Hepatocyte (in vitro differentiated cells): ENCODE measurements around the gene VAC14.

Experiments used
- EZH2 ChIP-seq: fragments of 200-600 bp; sonication (generic); IDR thresholded peaks from 2 replicates; pipeline ENCODE4 v1.6.1; 2016; ENCODE audit warnings: antibody characterized with exemption, mild to moderate bottlenecking, borderline replicate concordance
- EZH2phosphoT487 ChIP-seq: fragments of 200-600 bp; sonication (generic); IDR thresholded peaks from one replicate; pipeline ENCODE4 v1.6.1; 2018; ENCODE audit warnings: antibody characterized with exemption, mild to moderate bottlenecking, low read depth, moderate library complexity; ENCODE audit not compliant: unreplicated experiment, severe bottlenecking
- TF ChIP-seq, protein P1 (sequence below): fragments of 200-600 bp; sonication (generic); IDR thresholded peaks from 2 replicates; pipeline ENCODE4 v1.5.1; 2016; ENCODE audit warnings: antibody characterized with exemption, mild to moderate bottlenecking; ENCODE audit not compliant: poor library complexity

DNA sequence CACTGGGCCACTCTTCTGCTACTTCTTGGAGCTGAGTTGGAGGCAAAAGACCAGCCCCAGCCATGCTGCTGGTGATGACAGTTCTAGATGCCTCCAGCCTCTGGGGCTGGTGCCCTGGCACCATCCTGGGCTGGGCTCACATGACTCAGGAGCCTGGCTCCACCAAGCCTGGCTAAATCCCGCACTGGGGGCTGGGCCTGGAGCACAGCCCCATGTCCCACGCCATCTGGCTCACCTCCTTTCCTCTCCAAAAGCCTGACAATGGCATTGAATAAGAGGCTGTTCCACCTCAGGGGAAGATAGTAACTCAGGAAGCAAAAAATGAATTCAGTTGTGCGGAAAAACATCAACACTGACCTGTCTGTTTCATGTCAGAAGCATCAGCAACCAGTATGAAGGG is 70.0 kb downstream of the VAC14 start:
- TF ChIP-seq, protein P1, sequence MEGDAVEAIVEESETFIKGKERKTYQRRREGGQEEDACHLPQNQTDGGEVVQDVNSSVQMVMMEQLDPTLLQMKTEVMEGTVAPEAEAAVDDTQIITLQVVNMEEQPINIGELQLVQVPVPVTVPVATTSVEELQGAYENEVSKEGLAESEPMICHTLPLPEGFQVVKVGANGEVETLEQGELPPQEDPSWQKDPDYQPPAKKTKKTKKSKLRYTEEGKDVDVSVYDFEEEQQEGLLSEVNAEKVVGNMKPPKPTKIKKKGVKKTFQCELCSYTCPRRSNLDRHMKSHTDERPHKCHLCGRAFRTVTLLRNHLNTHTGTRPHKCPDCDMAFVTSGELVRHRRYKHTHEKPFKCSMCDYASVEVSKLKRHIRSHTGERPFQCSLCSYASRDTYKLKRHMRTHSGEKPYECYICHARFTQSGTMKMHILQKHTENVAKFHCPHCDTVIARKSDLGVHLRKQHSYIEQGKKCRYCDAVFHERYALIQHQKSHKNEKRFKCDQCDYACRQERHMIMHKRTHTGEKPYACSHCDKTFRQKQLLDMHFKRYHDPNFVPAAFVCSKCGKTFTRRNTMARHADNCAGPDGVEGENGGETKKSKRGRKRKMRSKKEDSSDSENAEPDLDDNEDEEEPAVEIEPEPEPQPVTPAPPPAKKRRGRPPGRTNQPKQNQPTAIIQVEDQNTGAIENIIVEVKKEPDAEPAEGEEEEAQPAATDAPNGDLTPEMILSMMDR: no peak
- TF ChIP-seq EZH2 (no peak), EZH2phosphoT487 (no peak)
